T47D (cell line): ENCODE measurements around the gene S1PR3.

Source experiments
- DNase-seq, 2 experiments: peaks; one replicate each; pipeline versions ENCODE4 v3.0.0 to v3.0.0-alpha.2; 2011 to 2012; ENCODE audit warnings: low read depth in 1 of 2, low spot score in 1 of 2
- JUND ChIP-seq: IDR thresholded peaks from 2 replicates; pipeline ENCODE4 v1.6.1; 2012; ENCODE audit warnings: low read depth
- in situ Hi-C: cut with HindIII; loops from 2 replicates; pipeline ENCODE4 v1.10.0; 2016; ENCODE audit warnings: low sequenced_read_pairs, low pct_unique_long_range_greater_than_20kb

Gene S1PR3

DNA sequence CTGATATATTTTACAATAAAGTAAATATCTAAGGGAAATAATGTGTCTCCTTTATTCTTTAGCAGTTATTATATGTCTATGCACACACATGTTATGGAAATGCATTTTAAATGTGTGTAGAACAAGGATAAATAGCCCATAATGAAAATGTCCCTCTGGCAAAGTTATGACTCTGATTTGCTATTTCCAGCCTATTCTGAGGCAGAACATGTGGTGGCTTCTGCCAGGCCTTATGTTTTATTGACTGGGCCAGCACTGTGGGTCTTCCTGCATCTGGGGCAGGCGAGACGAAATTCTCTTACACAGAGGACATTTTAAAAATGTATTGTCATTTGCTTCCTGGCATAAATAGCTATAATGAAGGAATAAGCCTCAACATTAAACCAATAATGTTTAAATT, 52.8 kb downstream of the S1PR3 start:
- in situ Hi-C loops = no loop called here
- DNase-seq = no peak
- no peak for TF ChIP-seq JUND

GRCh38 chr9:89044881-89045280, 53.6 kb downstream of the S1PR3 start:
- DNase-seq = no peak
- no peak for TF ChIP-seq JUND
- in situ Hi-C loops = no loop called here

DNA sequence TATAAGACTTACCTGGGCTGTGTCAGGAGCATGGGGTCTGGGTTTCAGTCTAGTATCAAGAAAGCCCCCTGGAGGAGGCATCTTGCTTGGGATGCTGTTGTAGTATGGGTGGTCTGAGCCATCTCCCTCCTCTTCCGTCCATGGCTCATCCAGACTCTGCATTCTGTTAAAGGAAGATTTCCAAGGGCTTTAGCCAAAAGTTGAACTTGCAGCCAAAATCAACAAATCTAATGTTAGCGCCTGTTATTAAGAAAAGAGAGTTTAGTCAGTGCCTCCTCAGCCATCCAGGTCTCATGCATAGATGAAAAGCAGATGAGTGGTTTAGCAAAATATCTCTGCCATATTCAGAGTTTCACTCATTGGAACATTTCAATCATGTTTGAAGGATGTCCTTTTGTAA, 55.6 kb downstream of the S1PR3 start:
- no peak for DNase-seq
- no peak for TF ChIP-seq JUND
- in situ Hi-C loops = no loop called here

DNA sequence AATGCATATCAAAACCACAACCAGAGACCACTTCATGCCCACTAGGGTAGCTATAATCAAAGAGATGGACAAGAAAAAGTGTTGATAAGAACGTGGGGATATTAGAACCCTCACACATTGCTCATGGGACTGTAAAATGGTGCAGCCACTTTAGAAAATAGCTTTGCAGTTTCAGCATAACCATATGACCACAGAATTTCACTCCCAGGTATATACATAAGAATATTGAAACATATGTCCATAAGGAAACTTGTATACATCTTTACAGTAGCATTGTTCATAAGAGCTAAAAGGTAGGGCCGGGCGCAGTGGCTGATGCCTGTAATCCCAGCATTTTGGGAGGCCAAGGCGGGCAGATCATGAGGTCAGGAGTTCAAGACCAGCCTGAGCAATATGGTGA, 56.4 kb downstream of the S1PR3 start:
- DNase-seq = no peak
- in situ Hi-C loops = no loop called here
- TF ChIP-seq JUND = no peak

GRCh38 chr9:89048616-89049015, 57.3 kb downstream of the S1PR3 start:
- TF ChIP-seq JUND = no peak
- DNase-seq = no peak
- in situ Hi-C loops = no loop called here

DNA sequence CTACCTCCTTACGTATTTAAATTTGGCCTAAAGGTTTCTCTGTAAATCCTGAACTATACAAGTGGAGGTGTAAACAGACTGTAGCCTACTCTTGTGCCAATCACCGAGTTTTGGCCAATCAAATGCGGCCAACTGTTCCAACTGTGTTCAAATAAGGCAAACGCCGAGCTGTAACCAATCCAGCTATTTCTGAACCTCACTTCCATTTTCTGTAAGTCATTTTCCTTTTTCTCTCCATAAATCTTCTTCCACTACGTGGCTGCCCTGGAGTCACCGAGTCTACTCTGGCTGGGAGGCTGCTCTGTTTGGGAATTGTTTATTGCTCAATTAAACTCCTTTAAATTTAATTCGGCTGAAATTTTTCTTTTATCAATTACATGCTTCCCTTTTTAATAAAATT, 58.4 kb downstream of the S1PR3 start:
- no peak for DNase-seq
- no peak for TF ChIP-seq JUND
- in situ Hi-C loops = no loop called here

DNA sequence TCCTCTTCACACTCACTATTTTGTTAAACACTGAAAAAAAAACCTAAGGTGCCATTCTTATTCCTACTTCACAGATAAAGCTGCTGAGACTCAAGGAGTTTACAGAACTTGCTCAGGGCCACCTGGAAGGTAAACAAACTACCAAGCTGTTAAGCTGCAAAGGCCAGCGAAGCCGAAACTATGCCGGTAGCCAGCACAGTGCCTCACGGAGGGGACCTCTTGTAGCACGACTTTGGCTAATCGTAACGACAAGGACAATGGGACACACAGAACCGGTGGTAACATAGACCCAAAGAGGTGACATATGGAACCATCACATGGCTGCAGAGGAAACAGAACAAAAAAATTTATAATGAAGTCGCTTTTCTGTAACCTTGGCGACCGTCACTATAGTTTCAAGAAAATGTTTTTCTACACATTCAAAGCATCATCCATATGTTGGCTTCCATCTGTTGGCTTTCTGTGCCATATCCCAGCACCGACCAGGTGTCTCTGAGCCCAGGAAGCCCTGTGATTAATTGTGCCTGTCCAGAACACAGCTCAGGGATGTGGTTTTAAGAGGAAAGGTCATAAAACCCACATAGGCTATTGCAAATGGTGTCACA, 60.3 kb downstream of the S1PR3 start:
- in situ Hi-C loops = no loop called here
- DNase-seq = no peak
- TF ChIP-seq JUND = no peak

- in situ Hi-C loops = no loop called here
- no peak for TF ChIP-seq JUND
- DNase-seq = no peak
These were observed 61.3 kb downstream of the S1PR3 start for GRCh38 chr9:89052470-89053097.

GRCh38 chr9:89053301-89053700, 62.0 kb downstream of the S1PR3 start:
- no peak for DNase-seq
- in situ Hi-C loops = no loop called here
- TF ChIP-seq JUND = no peak
